H9 (cell line): ENCODE data around the gene STIM2. TPM values are rescaled to one million over a fixed set of nuclear protein-coding genes. Genes with fewer than 3 reads are reported as not detected.

Source experiments
- DNase-seq: peaks from one replicate; pipeline ENCODE4 v3.0.0-alpha.2; 2017
- H2AFZ ChIP-seq: one replicate; pipeline ENCODE4 v1.6.1; 2013; ENCODE audit warnings: mild to moderate bottlenecking, low read length, control low read depth, moderate library complexity
- H2AK5ac ChIP-seq: 2 replicates; pipeline ENCODE4 v1.6.1; 2013; ENCODE audit warnings: low read length, control low read depth, mixed read lengths; ENCODE audit not compliant: insufficient read length
- H2BK120ac ChIP-seq: one replicate; pipeline ENCODE4 v1.6.1; 2013; ENCODE audit warnings: low read depth, mild to moderate bottlenecking, low read length, control low read depth, inconsistent platforms; ENCODE audit not compliant: poor library complexity, severe bottlenecking
- H2BK12ac ChIP-seq: 2 replicates; pipeline ENCODE4 v1.6.1; 2013; ENCODE audit warnings: low read length, control low read depth, mixed read lengths, low read depth; ENCODE audit not compliant: insufficient read length
- H2BK15ac ChIP-seq: 2 replicates; pipeline ENCODE4 v1.6.1; 2013; ENCODE audit warnings: low read depth, low read length, control low read depth
- H2BK20ac ChIP-seq: one replicate; pipeline ENCODE4 v1.6.1; 2013; ENCODE audit warnings: low read depth, mild to moderate bottlenecking, low read length, control low read depth, inconsistent platforms; ENCODE audit not compliant: poor library complexity, severe bottlenecking
- H2BK5ac ChIP-seq: 2 replicates; pipeline ENCODE4 v1.6.1; 2013; ENCODE audit warnings: low read length, control low read depth, mixed read lengths; ENCODE audit not compliant: insufficient read length
- H3K14ac ChIP-seq: 2 replicates; pipeline ENCODE4 v1.6.1; 2013; ENCODE audit warnings: low read length, control low read depth; ENCODE audit not compliant: insufficient read depth
- H3K18ac ChIP-seq: 2 replicates; pipeline ENCODE4 v1.6.1; 2013; ENCODE audit warnings: low read depth, mild to moderate bottlenecking, mixed read lengths, low read length, control low read depth; ENCODE audit not compliant: insufficient read length
- H3K23ac ChIP-seq: 2 replicates; pipeline ENCODE4 v1.6.1; 2013; ENCODE audit warnings: low read length, control low read depth, mixed read lengths, low read depth; ENCODE audit not compliant: insufficient read length
- H3K23me2 ChIP-seq: 2 replicates; pipeline ENCODE4 v1.6.1; 2013; ENCODE audit warnings: low read depth, mild to moderate bottlenecking, mixed read lengths, low read length, control low read depth; ENCODE audit not compliant: insufficient read length, poor library complexity, severe bottlenecking
- H3K27ac ChIP-seq: 2 replicates; pipeline ENCODE4 v1.5.1; 2013; ENCODE audit warnings: low read length, control low read depth, mixed read lengths, low read depth; ENCODE audit not compliant: insufficient read length
- H3K27me3 ChIP-seq: 2 replicates; pipeline ENCODE4 v1.6.1; 2013; ENCODE audit warnings: low read length, control low read depth, inconsistent platforms; ENCODE audit not compliant: insufficient read depth
- H3K4ac ChIP-seq: 2 replicates; pipeline ENCODE4 v1.6.1; 2013; ENCODE audit warnings: low read depth, mild to moderate bottlenecking, control low read depth, inconsistent platforms, low read length, moderate library complexity
- H3K4me1 ChIP-seq: 2 replicates; pipeline ENCODE4 v1.6.1; 2013; ENCODE audit warnings: low read length, control low read depth, inconsistent platforms; ENCODE audit not compliant: insufficient read depth
- H3K4me2 ChIP-seq: 2 replicates; pipeline ENCODE4 v1.6.1; 2013; ENCODE audit warnings: low read length, control low read depth, mixed read lengths; ENCODE audit not compliant: insufficient read length, insufficient read depth
- H3K56ac ChIP-seq: 2 replicates; pipeline ENCODE4 v1.6.1; 2013; ENCODE audit warnings: low read depth, mild to moderate bottlenecking, mixed read lengths, low read length, control low read depth; ENCODE audit not compliant: insufficient read length
- H3K79me1 ChIP-seq: 2 replicates; pipeline ENCODE4 v1.6.1; 2013; ENCODE audit warnings: low read depth, mild to moderate bottlenecking, moderate library complexity, low read length, control low read depth, inconsistent platforms; ENCODE audit not compliant: insufficient read depth, poor library complexity, severe bottlenecking
- H3K79me2 ChIP-seq: 2 replicates; pipeline ENCODE4 v1.6.1; 2013; ENCODE audit warnings: low read length, control low read depth, inconsistent platforms; ENCODE audit not compliant: insufficient read depth
- H3K9ac ChIP-seq: 2 replicates; pipeline ENCODE4 v1.6.1; 2013; ENCODE audit warnings: low read length, control low read depth, mixed read lengths; ENCODE audit not compliant: insufficient read length; ENCODE audit errors: extremely low read depth
- H3K9me3 ChIP-seq: one replicate; pipeline ENCODE4 v1.6.1; 2013; ENCODE audit warnings: low read depth, low read length, inconsistent platforms; ENCODE audit not compliant: control insufficient read depth
- H3T11ph ChIP-seq: one replicate; pipeline ENCODE4 v1.6.1; 2013; ENCODE audit warnings: mild to moderate bottlenecking, low read length, control low read depth, inconsistent platforms
- H4K20me1 ChIP-seq: one replicate; pipeline ENCODE4 v1.6.1; 2013; ENCODE audit not compliant: control insufficient read depth, insufficient read length, insufficient read depth
- H4K5ac ChIP-seq: 2 replicates; pipeline ENCODE4 v1.6.1; 2013; ENCODE audit warnings: low read depth, mild to moderate bottlenecking, mixed read lengths, low read length, control low read depth; ENCODE audit not compliant: insufficient read length
- H4K8ac ChIP-seq: replicated peaks from 2 replicates; pipeline ENCODE4 v1.6.1; 2013; ENCODE audit warnings: low read length, control low read depth, mixed read lengths, low read depth; ENCODE audit not compliant: insufficient read length
- H4K91ac ChIP-seq: 2 replicates; pipeline ENCODE4 v1.6.1; 2013; ENCODE audit warnings: low read depth, mild to moderate bottlenecking, moderate library complexity, mixed read lengths, low read length, control low read depth; ENCODE audit not compliant: insufficient read length
- H3K27ac Mint-ChIP-seq, 3 experiments: 2 replicates in 2 of 3; 3 replicates in 1 of 3; pipeline ENCODE4 v1.8.0; 2020 to 2021; ENCODE audit warnings: mixed read lengths in 3 of 3, mild to moderate bottlenecking in 1 of 3, moderate library complexity in 1 of 3
- H3K27me3 Mint-ChIP-seq: 2 replicates; pipeline ENCODE4 v1.8.0; 2021; ENCODE audit warnings: low read depth, mild to moderate bottlenecking, moderate library complexity, mixed read lengths
- H3K36me3 Mint-ChIP-seq, 3 experiments: 2 replicates in 2 of 3; 3 replicates in 1 of 3; pipeline ENCODE4 v1.8.0; 2020 to 2021; ENCODE audit warnings: low read depth in 3 of 3, mixed read lengths in 3 of 3; ENCODE audit not compliant: insufficient read depth in 1 of 3
- H3K4me1 Mint-ChIP-seq, 2 experiments: 2 replicates each; pipeline ENCODE4 v1.8.0; 2020; ENCODE audit warnings: mixed read lengths in 2 of 2
- H3K4me3 Mint-ChIP-seq, 2 experiments: 2 replicates in 1 of 2; 3 replicates in 1 of 2; pipeline ENCODE4 v1.8.0; 2020 to 2021; ENCODE audit warnings: mild to moderate bottlenecking in 2 of 2, mixed read lengths in 2 of 2, moderate library complexity in 1 of 2
- H3K9me3 Mint-ChIP-seq, 2 experiments: 2 replicates in 1 of 2; 3 replicates in 1 of 2; pipeline ENCODE4 v1.8.0; 2020; ENCODE audit warnings: mild to moderate bottlenecking in 2 of 2, mixed read lengths in 2 of 2, moderate library complexity in 1 of 2
- CTCF ChIP-seq: fragments of 200-600 bp; sonication (generic); conservative IDR thresholded peaks from 3 replicates; pipeline ENCODE4 v1.8.0; 2021; ENCODE audit warnings: antibody characterized with exemption, mild to moderate bottlenecking
- WGBS: extraction: QIAGEN DNeasy Blood & Tissue Kit; methylation state at CpG from one replicate; pipeline ENCODE4 v1.1.7; 2013; ENCODE audit warnings: missing lambda C conversion rate, low lambda C conversion rate, mixed read lengths; ENCODE audit not compliant: insufficient read length; ENCODE audit errors: extremely low coverage; 5-methylcytosine and 5-hydroxymethylcytosine counted together
- total RNA-seq: library from RNA; stranded (reverse); gene quantifications from 2 replicates; pipeline ENCODE4 v1.2.1, GENCODE V29; 2021

The STIM2 gene
- total RNA-seq, 1 experiment from 2014 or later = 26.2 TPM

- Histone ChIP-seq H3K27me3 (no peaks in the 10 kb centered on the region), H3K79me2 (no peaks in the 10 kb centered on the region), H4K20me1 (no peaks in the 10 kb centered on the region), H4K91ac (no peak overlapping the region), H2BK20ac (no peak overlapping the region), H3K56ac (no peak overlapping the region), H3K4me1 (no peaks in the 10 kb centered on the region), H3K4ac (no peak overlapping the region), H3K23me2 (no peaks in the 10 kb centered on the region), H3K23ac (no peak overlapping the region), H2AK5ac (no peak overlapping the region), H2AFZ (no peak overlapping the region), H3T11ph (no peak overlapping the region), H2BK5ac (no peak overlapping the region), H2BK15ac (no peak overlapping the region), H4K8ac (no peak overlapping the region), H3K18ac (no peak overlapping the region), H3K14ac (no peak overlapping the region), H3K4me2 (no peak overlapping the region), H2BK12ac (no peak overlapping the region), H3K9me3 (no peaks in the 10 kb centered on the region), H4K5ac (no peak overlapping the region), H3K9ac (no peak overlapping the region), H3K79me1 (peaks cover 2% of the 10 kb centered on the region), H2BK120ac (no peak overlapping the region), H3K27ac (no peak overlapping the region)
- DNase-seq = no peak
- peaks cover 0 to 1% (median 0%) of the 10 kb centered on the region in 3 experiments; a peak in 3 of 7 replicates for H3K36me3 Mint-ChIP-seq
- no peaks in the 10 kb centered on the region for H3K4me1 Mint-ChIP-seq
- no CpG with 5 or more reads among the region's 2 CpGs for WGBS
- H3K4me3 Mint-ChIP-seq = no peak overlapping the region
- no peaks in the 10 kb centered on the region for H3K27me3 Mint-ChIP-seq
- TF ChIP-seq CTCF = no peak
- H3K27ac Mint-ChIP-seq = no peak overlapping the region
- peaks cover 0 to 4% of the 10 kb centered on the region in 2 experiments; a peak in 1 of 5 replicates for H3K9me3 Mint-ChIP-seq
Observed at GRCh38 chr4:26952891-26953290, 92.2 kb downstream of the STIM2 start.
